Esophagus squamous epithelium (tissue), 4 donors: ENCODE measurements around the gene IP6K2.
"Not testable (repeated sequence)": the region's sequence is repeated elsewhere in the genome, so short reads cannot be mapped to it uniquely, and the experiment has no call there.

ENCODE experiments used
- POLR2A ChIP-seq, 4 donors: fragments of 450-650 bp; IDR thresholded peaks; one replicate each; pipeline ENCODE4 v1.6.1; 2017; ENCODE audit warnings: antibody characterized with exemption in 4 of 4, mild to moderate bottlenecking in 4 of 4, moderate library complexity in 3 of 4
- TF ChIP-seq, protein P1 (sequence below), 6 experiments: fragments of 450-650 bp in 4 of 6; fragments of 200-600 bp in 2 of 6; sonication (generic) in 2 of 6; IDR thresholded peaks; one replicate each; pipeline ENCODE4 v1.5.1; 2016 to 2019; ENCODE audit warnings: antibody characterized with exemption in 6 of 6, mild to moderate bottlenecking in 4 of 6, moderate library complexity in 4 of 6

- not testable (repeated sequence) for TF ChIP-seq POLR2A (IDR thresholded peaks at IDR 0.05)
- TF ChIP-seq, protein P1, sequence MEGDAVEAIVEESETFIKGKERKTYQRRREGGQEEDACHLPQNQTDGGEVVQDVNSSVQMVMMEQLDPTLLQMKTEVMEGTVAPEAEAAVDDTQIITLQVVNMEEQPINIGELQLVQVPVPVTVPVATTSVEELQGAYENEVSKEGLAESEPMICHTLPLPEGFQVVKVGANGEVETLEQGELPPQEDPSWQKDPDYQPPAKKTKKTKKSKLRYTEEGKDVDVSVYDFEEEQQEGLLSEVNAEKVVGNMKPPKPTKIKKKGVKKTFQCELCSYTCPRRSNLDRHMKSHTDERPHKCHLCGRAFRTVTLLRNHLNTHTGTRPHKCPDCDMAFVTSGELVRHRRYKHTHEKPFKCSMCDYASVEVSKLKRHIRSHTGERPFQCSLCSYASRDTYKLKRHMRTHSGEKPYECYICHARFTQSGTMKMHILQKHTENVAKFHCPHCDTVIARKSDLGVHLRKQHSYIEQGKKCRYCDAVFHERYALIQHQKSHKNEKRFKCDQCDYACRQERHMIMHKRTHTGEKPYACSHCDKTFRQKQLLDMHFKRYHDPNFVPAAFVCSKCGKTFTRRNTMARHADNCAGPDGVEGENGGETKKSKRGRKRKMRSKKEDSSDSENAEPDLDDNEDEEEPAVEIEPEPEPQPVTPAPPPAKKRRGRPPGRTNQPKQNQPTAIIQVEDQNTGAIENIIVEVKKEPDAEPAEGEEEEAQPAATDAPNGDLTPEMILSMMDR (IDR thresholded peaks at IDR 0.05): not testable (repeated sequence)
Measured at GRCh38 chr3:48733752-48734518, 16.9 kb upstream of the IP6K2 start.
